H9 (cell line): Measurements from ENCODE around the gene PEX5L. TPM values are rescaled to one million over a fixed set of nuclear protein-coding genes. Genes with fewer than 3 reads are reported as not detected.

Experiments
- DNase-seq: peaks from one replicate; pipeline ENCODE4 v3.0.0-alpha.2; 2017
- H2AFZ ChIP-seq: one replicate; pipeline ENCODE4 v1.6.1; 2013; ENCODE audit warnings: mild to moderate bottlenecking, low read length, control low read depth, moderate library complexity
- H2AK5ac ChIP-seq: 2 replicates; pipeline ENCODE4 v1.6.1; 2013; ENCODE audit warnings: low read length, control low read depth, mixed read lengths; ENCODE audit not compliant: insufficient read length
- H2BK120ac ChIP-seq: one replicate; pipeline ENCODE4 v1.6.1; 2013; ENCODE audit warnings: low read depth, mild to moderate bottlenecking, low read length, control low read depth, inconsistent platforms; ENCODE audit not compliant: poor library complexity, severe bottlenecking
- H2BK12ac ChIP-seq: 2 replicates; pipeline ENCODE4 v1.6.1; 2013; ENCODE audit warnings: low read length, control low read depth, mixed read lengths, low read depth; ENCODE audit not compliant: insufficient read length
- H2BK15ac ChIP-seq: 2 replicates; pipeline ENCODE4 v1.6.1; 2013; ENCODE audit warnings: low read depth, low read length, control low read depth
- H2BK20ac ChIP-seq: one replicate; pipeline ENCODE4 v1.6.1; 2013; ENCODE audit warnings: low read depth, mild to moderate bottlenecking, low read length, control low read depth, inconsistent platforms; ENCODE audit not compliant: poor library complexity, severe bottlenecking
- H2BK5ac ChIP-seq: 2 replicates; pipeline ENCODE4 v1.6.1; 2013; ENCODE audit warnings: low read length, control low read depth, mixed read lengths; ENCODE audit not compliant: insufficient read length
- H3K14ac ChIP-seq: 2 replicates; pipeline ENCODE4 v1.6.1; 2013; ENCODE audit warnings: low read length, control low read depth; ENCODE audit not compliant: insufficient read depth
- H3K18ac ChIP-seq: 2 replicates; pipeline ENCODE4 v1.6.1; 2013; ENCODE audit warnings: low read depth, mild to moderate bottlenecking, mixed read lengths, low read length, control low read depth; ENCODE audit not compliant: insufficient read length
- H3K23ac ChIP-seq: 2 replicates; pipeline ENCODE4 v1.6.1; 2013; ENCODE audit warnings: low read length, control low read depth, mixed read lengths, low read depth; ENCODE audit not compliant: insufficient read length
- H3K23me2 ChIP-seq: 2 replicates; pipeline ENCODE4 v1.6.1; 2013; ENCODE audit warnings: low read depth, mild to moderate bottlenecking, mixed read lengths, low read length, control low read depth; ENCODE audit not compliant: insufficient read length, poor library complexity, severe bottlenecking
- H3K27ac ChIP-seq: 2 replicates; pipeline ENCODE4 v1.5.1; 2013; ENCODE audit warnings: low read length, control low read depth, mixed read lengths, low read depth; ENCODE audit not compliant: insufficient read length
- H3K27me3 ChIP-seq: 2 replicates; pipeline ENCODE4 v1.6.1; 2013; ENCODE audit warnings: low read length, control low read depth, inconsistent platforms; ENCODE audit not compliant: insufficient read depth
- H3K4ac ChIP-seq: 2 replicates; pipeline ENCODE4 v1.6.1; 2013; ENCODE audit warnings: low read depth, mild to moderate bottlenecking, control low read depth, inconsistent platforms, low read length, moderate library complexity
- H3K4me1 ChIP-seq: 2 replicates; pipeline ENCODE4 v1.6.1; 2013; ENCODE audit warnings: low read length, control low read depth, inconsistent platforms; ENCODE audit not compliant: insufficient read depth
- H3K4me2 ChIP-seq: 2 replicates; pipeline ENCODE4 v1.6.1; 2013; ENCODE audit warnings: low read length, control low read depth, mixed read lengths; ENCODE audit not compliant: insufficient read length, insufficient read depth
- H3K56ac ChIP-seq: 2 replicates; pipeline ENCODE4 v1.6.1; 2013; ENCODE audit warnings: low read depth, mild to moderate bottlenecking, mixed read lengths, low read length, control low read depth; ENCODE audit not compliant: insufficient read length
- H3K79me1 ChIP-seq: 2 replicates; pipeline ENCODE4 v1.6.1; 2013; ENCODE audit warnings: low read depth, mild to moderate bottlenecking, moderate library complexity, low read length, control low read depth, inconsistent platforms; ENCODE audit not compliant: insufficient read depth, poor library complexity, severe bottlenecking
- H3K79me2 ChIP-seq: 2 replicates; pipeline ENCODE4 v1.6.1; 2013; ENCODE audit warnings: low read length, control low read depth, inconsistent platforms; ENCODE audit not compliant: insufficient read depth
- H3K9ac ChIP-seq: 2 replicates; pipeline ENCODE4 v1.6.1; 2013; ENCODE audit warnings: low read length, control low read depth, mixed read lengths; ENCODE audit not compliant: insufficient read length; ENCODE audit errors: extremely low read depth
- H3K9me3 ChIP-seq: one replicate; pipeline ENCODE4 v1.6.1; 2013; ENCODE audit warnings: low read depth, low read length, inconsistent platforms; ENCODE audit not compliant: control insufficient read depth
- H3T11ph ChIP-seq: one replicate; pipeline ENCODE4 v1.6.1; 2013; ENCODE audit warnings: mild to moderate bottlenecking, low read length, control low read depth, inconsistent platforms
- H4K20me1 ChIP-seq: one replicate; pipeline ENCODE4 v1.6.1; 2013; ENCODE audit not compliant: control insufficient read depth, insufficient read length, insufficient read depth
- H4K5ac ChIP-seq: 2 replicates; pipeline ENCODE4 v1.6.1; 2013; ENCODE audit warnings: low read depth, mild to moderate bottlenecking, mixed read lengths, low read length, control low read depth; ENCODE audit not compliant: insufficient read length
- H4K8ac ChIP-seq: replicated peaks from 2 replicates; pipeline ENCODE4 v1.6.1; 2013; ENCODE audit warnings: low read length, control low read depth, mixed read lengths, low read depth; ENCODE audit not compliant: insufficient read length
- H4K91ac ChIP-seq: 2 replicates; pipeline ENCODE4 v1.6.1; 2013; ENCODE audit warnings: low read depth, mild to moderate bottlenecking, moderate library complexity, mixed read lengths, low read length, control low read depth; ENCODE audit not compliant: insufficient read length
- H3K27ac Mint-ChIP-seq, 3 experiments: 2 replicates in 2 of 3; 3 replicates in 1 of 3; pipeline ENCODE4 v1.8.0; 2020 to 2021; ENCODE audit warnings: mixed read lengths in 3 of 3, mild to moderate bottlenecking in 1 of 3, moderate library complexity in 1 of 3
- H3K27me3 Mint-ChIP-seq: 2 replicates; pipeline ENCODE4 v1.8.0; 2021; ENCODE audit warnings: low read depth, mild to moderate bottlenecking, moderate library complexity, mixed read lengths
- H3K36me3 Mint-ChIP-seq, 3 experiments: 2 replicates in 2 of 3; 3 replicates in 1 of 3; pipeline ENCODE4 v1.8.0; 2020 to 2021; ENCODE audit warnings: low read depth in 3 of 3, mixed read lengths in 3 of 3; ENCODE audit not compliant: insufficient read depth in 1 of 3
- H3K4me1 Mint-ChIP-seq, 2 experiments: 2 replicates each; pipeline ENCODE4 v1.8.0; 2020; ENCODE audit warnings: mixed read lengths in 2 of 2
- H3K4me3 Mint-ChIP-seq, 2 experiments: 2 replicates in 1 of 2; 3 replicates in 1 of 2; pipeline ENCODE4 v1.8.0; 2020 to 2021; ENCODE audit warnings: mild to moderate bottlenecking in 2 of 2, mixed read lengths in 2 of 2, moderate library complexity in 1 of 2
- H3K9me3 Mint-ChIP-seq, 2 experiments: 2 replicates in 1 of 2; 3 replicates in 1 of 2; pipeline ENCODE4 v1.8.0; 2020; ENCODE audit warnings: mild to moderate bottlenecking in 2 of 2, mixed read lengths in 2 of 2, moderate library complexity in 1 of 2
- CTCF ChIP-seq: fragments of 200-600 bp; sonication (generic); conservative IDR thresholded peaks from 3 replicates; pipeline ENCODE4 v1.8.0; 2021; ENCODE audit warnings: antibody characterized with exemption, mild to moderate bottlenecking
- WGBS: extraction: QIAGEN DNeasy Blood & Tissue Kit; methylation state at CpG from one replicate; pipeline ENCODE4 v1.1.7; 2013; ENCODE audit warnings: missing lambda C conversion rate, low lambda C conversion rate, mixed read lengths; ENCODE audit not compliant: insufficient read length; ENCODE audit errors: extremely low coverage; 5-methylcytosine and 5-hydroxymethylcytosine counted together
- total RNA-seq: library from RNA; stranded (reverse); gene quantifications from 2 replicates; pipeline ENCODE4 v1.2.1, GENCODE V29; 2021

The PEX5L gene
- total RNA-seq, 1 experiment from 2014 or later, result 0.85 TPM

GRCh38 chr3:180036092-180036670 is 556 bp downstream of the PEX5L start:
- Histone ChIP-seq H3K14ac (no peak overlapping the region; the same call in 1 of the 2 replicates), H4K91ac (no peak overlapping the region), H2BK15ac (no peak overlapping the region), H4K5ac (no peak overlapping the region), H3K4ac (no peak overlapping the region), H3K79me2 (no peaks in the 10 kb centered on the region), H3T11ph (no peak overlapping the region), H3K9ac (peak overlapping the region; percentile 7), H3K18ac (no peak overlapping the region), H2AK5ac (no peak overlapping the region), H4K8ac (no peak overlapping the region), H2AFZ (no peak overlapping the region), H3K27ac (peak overlapping the region; percentile 1), H2BK20ac (no peak overlapping the region), H3K79me1 (no peaks in the 10 kb centered on the region), H2BK5ac (no peak overlapping the region), H3K23ac (no peak overlapping the region), H3K9me3 (no peaks in the 10 kb centered on the region), H2BK12ac (no peak overlapping the region), H3K56ac (no peak overlapping the region), H3K23me2 (peaks cover 8% of the 10 kb centered on the region), H2BK120ac (no peak overlapping the region), H4K20me1 (no peaks in the 10 kb centered on the region), H3K4me1 (peaks cover 4% of the 10 kb centered on the region; the same call in 1 of the 2 replicates), H3K4me2 (peak overlapping the region; percentile 61), H3K27me3 (no peaks in the 10 kb centered on the region)
- TF ChIP-seq CTCF, result no peak
- Mint-ChIP-seq H3K9me3 (no peaks in the 10 kb centered on the region), H3K4me3 (peak overlapping the region; percentile 75 to 99), H3K36me3 (no peaks in the 10 kb centered on the region), H3K4me1 (peaks cover 28 to 37% of the 10 kb centered on the region in 2 experiments), H3K27ac (peak overlapping the region; percentile 42 to 96 (median 96); a peak in 6 of 7 replicates), H3K27me3 (peaks cover 48% of the 10 kb centered on the region)
- WGBS, result no CpG with 5 or more reads among the region's 16 CpGs
- no peak for DNase-seq
